Anterior cingulate cortex (tissue), 58 donors: ENCODE measurements around the gene PRIMA1.

Experiments used
- DNase-seq, 58 donors: peaks; one replicate each; lab custom pipeline; 2025; lab: John Stamatoyannopoulos, UW

PRIMA1 gene

DNA sequence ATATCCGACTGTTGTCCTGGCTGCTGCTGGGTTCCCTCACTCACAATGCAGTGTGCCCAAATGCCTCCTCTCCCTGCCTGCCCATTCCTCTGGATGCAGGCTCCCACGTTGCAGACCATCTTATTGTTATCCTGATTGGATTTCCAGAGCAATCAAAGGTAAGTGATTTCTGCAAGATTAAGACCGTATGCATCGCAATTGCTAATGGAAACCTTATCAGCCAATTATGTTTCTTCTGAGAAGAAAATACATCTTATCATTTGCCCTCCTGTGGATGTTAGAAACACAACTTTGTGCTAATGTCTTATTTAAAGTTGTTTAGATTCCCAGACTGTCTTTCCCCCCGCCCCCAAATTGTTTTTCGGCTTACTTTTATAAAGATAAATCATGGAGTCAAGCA lies 98.1 kb downstream of the PRIMA1 start:
- DNase-seq, result no peak

DNA sequence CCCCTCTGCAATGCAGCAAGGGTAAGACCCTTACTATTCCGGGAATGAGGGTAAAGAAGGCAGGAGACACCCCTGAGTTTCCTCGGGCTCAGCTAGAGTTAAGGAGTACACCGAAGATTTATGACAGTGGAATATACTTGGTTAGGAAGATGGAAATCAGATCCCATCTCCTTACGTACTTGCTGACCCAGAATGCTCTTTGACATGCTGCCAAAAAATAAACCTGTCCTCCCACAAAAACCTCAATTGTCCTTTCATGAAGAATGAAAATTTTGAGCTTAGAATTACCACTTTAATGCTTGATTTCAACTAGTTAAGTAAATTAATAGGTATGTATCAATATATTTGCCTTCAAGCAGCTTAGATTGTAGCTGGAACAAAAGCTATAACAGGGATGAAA lies 99.5 kb downstream of the PRIMA1 start:
- no peak for DNase-seq

DNA sequence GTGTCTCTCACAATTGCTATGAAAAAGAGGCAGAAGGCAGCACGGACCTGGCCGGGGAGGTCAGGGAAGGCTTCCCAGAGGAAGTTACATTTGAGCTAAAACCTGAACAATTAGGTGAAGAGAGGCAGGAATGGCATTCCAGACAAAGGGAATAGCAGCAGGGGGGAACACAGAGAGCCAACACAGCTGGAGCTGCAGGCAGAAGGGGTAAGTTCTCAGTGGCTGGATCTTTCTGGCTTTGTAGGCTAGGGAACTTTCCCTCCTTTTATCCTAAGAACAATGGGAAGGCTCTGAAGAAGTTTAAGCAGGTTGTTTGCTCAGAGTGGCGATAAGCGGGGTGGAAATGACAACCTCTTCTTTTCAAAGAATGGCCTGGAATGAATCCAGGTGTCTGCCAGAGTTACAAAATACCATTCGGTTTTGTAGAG lies 100.0 kb downstream of the PRIMA1 start:
- DNase-seq, result no peak

DNA sequence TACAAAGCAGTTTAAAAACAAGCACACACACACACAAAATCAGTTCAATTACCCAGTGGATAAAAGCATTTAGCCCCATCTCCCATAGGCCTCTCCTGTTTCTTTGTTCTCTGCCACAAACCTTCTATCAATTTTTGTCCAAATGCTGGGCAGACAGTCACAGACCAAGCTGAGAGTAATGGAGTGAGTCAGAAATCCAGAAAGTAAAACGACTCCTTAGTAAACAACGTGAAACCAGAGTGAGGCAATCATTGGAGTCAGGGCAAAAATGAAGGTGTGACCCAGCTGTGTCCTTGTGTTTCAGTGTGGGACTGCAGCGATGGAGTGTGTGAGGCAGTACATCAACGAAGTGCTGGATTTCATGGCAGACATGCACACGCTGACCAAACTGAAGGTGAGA lies 102.0 kb downstream of the PRIMA1 start:
- no peak for DNase-seq

DNA sequence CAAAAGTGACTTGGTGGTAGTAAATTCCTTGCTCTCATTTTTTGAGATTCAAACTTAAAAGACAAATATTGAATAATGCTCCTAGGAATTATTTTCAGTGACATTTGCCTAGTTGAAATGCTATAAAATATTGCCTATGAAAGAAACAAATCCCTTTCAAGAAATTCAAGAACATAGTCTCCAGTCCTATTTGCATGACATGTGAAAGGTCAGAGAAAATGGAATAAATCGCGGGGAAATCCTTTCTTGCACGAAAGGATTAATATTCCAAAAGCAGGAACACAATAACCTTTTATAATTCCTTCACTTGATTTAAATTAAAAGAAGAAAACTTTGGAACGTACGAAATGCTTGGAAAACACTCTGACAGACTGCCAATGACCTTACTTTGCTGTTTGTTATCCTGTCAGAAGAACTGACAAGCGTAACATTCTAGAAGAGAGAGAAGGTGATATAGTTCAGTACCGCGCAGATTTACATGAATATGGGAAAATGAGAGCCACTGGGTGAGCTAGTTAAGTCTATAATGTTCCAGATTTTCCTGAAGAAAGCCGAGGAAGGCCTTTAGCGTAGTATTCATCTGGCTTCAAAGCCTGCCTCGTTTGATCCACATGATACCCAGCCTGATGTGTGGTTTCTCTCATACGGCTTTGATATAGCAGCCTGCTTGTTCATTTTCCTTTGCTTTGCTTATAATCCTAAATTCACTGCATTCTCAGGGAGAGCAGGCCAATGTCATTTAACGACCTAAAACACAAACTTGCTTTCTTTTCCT lies 103.0 kb downstream of the PRIMA1 start:
- DNase-seq, result no peak

DNA sequence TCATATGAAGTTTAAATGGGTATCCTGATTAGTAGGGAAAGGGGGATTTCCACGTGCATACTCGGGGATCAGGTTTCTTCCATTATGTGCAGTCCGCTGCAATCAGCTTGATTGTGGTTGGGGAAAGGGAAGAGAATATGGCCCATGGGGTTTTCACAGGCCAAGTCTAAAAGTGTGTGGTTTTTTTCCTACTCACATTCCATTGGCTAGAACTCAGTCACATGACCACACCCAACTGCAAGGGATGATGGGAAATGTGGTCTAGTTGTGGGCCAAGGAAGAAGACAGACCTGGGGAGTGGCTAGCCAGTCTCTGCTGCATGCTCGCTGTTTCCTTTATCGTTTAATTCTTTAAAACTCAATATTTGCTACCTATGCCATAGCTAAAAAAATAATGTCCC lies 105.1 kb downstream of the PRIMA1 start:
- no peak for DNase-seq

DNA sequence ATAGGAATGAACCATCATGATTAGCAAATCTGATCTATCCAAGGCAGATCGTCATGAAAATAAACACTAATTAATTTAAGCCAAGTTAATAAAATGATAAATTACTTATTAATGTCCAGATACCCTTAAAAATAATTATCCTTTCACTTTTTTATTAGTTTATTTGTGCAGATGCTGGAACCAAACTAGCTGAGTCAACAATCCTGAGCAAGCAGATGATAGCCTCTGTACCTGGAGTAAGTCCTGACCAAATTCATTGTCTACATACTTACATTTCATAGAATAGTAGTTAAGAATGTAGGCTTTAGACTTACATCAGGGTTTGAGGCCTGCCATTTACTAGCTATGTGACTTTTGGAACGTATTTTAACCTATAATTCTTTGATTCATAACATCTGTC lies 105.8 kb downstream of the PRIMA1 start:
- no peak for DNase-seq

DNA sequence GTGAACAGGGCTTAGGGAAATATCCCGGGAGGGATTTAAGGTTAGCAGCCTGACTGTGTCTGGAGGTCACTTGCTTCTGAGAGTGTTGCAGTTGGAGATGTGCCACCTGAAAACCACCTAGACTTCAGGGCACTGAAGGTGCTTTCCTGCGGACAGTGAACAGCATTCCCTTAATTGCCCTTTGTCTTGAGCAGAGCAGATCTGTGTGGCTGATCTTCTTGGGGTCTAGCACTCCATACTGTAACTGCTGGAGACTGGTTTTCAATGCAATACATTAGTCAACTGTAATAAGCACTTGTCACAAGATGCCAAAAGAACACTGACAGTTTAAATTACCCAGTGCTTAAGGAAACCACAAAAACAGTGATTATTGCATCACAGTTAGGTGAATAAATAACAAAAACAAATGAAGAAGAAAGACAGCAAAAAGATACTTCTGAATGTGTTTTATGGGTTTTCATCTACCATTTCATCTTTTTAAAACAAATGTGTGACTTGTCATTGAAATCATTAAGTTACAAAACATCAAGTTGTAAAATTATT lies 111.8 kb downstream of the PRIMA1 start:
- DNase-seq, result no peak

DNA sequence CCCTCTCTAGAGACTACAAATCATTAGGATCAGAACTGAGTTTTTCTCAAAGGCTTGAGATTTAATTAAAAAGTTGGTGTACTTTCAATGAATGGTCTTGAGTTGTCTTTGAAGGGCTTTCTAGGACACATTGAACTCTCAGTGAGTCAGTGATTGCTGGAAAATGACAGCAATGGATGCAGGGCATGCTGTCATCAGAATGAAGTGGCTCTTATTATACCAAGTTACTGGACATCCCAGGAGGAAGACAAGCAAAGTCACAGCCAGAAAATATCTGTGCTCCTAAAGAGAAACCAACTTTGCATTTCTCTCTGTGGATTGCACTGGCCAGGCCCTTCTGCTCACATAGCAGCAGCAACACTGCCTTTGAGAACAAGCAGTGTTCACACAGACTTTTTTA lies 112.6 kb downstream of the PRIMA1 start:
- DNase-seq, result no peak

DNA sequence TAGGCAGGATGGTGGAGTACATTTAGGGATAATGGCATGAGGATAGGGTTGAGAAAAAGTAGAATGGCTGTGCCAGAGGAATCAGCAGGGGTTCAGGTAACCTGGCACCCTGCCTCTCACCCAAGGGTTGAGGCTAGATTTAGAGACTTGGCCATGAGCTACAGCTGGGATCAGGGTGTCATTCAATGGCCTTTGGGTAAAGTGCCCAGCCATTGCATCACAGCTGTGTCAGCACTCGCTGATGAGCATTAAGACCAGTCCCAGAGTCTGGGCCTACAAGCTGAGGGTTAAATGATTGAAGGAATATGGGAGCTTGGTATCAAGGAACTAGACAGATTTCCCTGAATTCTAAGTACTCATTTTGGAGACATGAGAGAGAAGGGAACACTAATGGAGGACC lies 113.9 kb downstream of the PRIMA1 start:
- no peak for DNase-seq

DNA sequence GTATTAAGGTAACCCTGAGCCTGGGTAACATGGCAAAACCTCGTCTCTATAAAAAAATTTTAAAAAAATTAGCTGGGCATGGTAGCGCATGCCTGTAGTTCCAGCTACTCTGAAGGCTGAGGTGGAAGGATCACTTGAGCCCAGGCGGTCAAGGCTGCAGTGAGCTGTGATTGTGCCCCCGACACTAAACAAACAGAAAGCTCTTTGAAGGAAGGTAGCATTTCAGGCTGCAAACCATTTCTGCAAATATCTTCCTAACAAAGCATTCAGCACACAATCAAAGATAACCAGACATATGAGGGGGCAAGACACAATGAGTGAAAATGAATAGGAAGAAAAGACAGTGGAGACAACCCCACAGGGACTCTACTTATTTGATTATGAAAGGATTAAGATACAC lies 118.7 kb downstream of the PRIMA1 start:
- DNase-seq, result no peak
